ENCODE measurements around the gene SKP1. TPM values are rescaled to one million over a fixed set of nuclear protein-coding genes. Genes with fewer than 3 reads are reported as not detected.
"Not testable (repeated sequence)": the region's sequence is repeated elsewhere in the genome, so short reads cannot be mapped to it uniquely, and the experiment has no call there.

SKP1 gene
- polyA plus RNA-seq, 2 donors: 75.0 to 423 TPM

DNA sequence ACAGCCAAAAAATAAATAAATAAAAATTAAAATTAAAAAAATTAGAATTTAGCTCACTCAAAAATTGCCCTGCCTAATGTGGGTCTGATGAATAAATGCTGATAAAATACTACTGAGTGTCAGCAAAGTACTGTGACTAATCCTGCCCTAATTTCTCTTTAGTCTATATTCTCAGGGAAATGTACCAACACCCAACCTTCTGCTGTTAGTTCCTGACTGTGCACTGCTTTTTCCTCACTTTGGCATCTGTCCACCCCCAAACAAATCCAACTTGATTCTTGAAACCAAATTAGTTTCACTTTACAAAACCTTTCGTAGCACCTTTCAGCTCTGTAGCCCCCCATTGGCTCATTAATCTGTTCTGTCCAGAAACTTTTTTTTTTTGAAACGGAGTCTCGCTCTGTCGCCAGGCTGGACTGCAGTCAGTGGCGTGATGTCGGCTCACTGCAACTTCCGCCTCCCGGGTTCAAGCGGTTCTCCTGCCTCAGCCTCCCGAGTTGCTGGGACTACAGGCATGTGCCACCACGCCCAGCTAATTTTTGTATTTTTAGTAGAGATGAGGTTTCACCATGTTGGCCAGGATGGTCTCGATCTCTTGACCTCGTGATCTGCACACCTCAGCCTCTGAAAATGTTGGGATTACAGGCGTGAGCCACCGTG, 24.4 kb downstream of the SKP1 start:
- H3K36me3 ChIP-seq (ENCODE audit: control insufficient read depth in 2 of 2, insufficient read depth in 2 of 2, low read length in 1 of 2): peaks cover 8 to 13% of the 10 kb centered on the region in 2 donors
- 93 to 94% methylated on average over 15 of the region's 15 CpGs for WGBS, 2 donors
- not testable (repeated sequence) for H3K27ac ChIP-seq (ENCODE audit: low read depth in 2 of 2, low read length in 1 of 2); H3K9me3 ChIP-seq (ENCODE audit: control insufficient read depth in 2 of 2, insufficient read depth in 1 of 2, low read depth in 1 of 2, low read length in 1 of 2); H3K27me3 ChIP-seq (ENCODE audit: control insufficient read depth in 1 of 2, insufficient read depth in 2 of 2, low read length in 2 of 2); H3K4me1 ChIP-seq (ENCODE audit: control insufficient read depth in 2 of 2, insufficient read depth in 2 of 2, low read length in 1 of 2); H3K4me3 ChIP-seq (ENCODE audit: low read depth in 1 of 2, low read length in 2 of 2)

DNA sequence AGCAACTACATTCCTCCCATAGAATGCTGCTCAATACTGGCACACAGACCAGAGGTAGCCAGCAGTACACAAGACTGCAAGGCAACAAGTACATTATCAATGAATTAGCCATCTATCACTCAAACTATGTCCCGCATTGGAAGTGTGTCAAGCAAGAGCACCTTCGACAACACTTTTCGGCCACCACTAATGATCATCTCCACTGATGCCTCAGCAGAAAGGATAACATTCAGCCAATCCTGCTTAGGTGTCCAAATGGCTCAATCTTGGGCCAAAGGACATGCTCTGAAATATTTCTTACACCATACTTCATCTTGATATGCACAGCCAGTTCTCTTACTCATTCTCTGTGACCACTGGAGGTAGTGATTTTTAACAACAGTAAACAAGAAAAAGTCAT, 25.0 kb downstream of the SKP1 start:
- Histone ChIP-seq H3K36me3 (ENCODE audit: control insufficient read depth in 2 of 2, insufficient read depth in 2 of 2, low read length in 1 of 2) (peaks cover 11 to 13% of the 10 kb centered on the region in 2 donors), H3K27ac (ENCODE audit: low read depth in 2 of 2, low read length in 1 of 2) (peak overlapping the region in 1 of 2 donors; percentile 9), H3K9me3 (ENCODE audit: control insufficient read depth in 2 of 2, insufficient read depth in 1 of 2, low read depth in 1 of 2, low read length in 1 of 2) (no peaks in the 10 kb centered on the region), H3K4me1 (ENCODE audit: control insufficient read depth in 2 of 2, insufficient read depth in 2 of 2, low read length in 1 of 2) (peaks cover 0 to 2% of the 10 kb centered on the region in 2 donors), H3K27me3 (ENCODE audit: control insufficient read depth in 1 of 2, insufficient read depth in 2 of 2, low read length in 2 of 2) (no peaks in the 10 kb centered on the region), H3K4me3 (ENCODE audit: low read depth in 1 of 2, low read length in 2 of 2) (no peak overlapping the region)
- WGBS, 2 donors: 88 to 96% methylated on average over 3 of the region's 3 CpGs

DNA sequence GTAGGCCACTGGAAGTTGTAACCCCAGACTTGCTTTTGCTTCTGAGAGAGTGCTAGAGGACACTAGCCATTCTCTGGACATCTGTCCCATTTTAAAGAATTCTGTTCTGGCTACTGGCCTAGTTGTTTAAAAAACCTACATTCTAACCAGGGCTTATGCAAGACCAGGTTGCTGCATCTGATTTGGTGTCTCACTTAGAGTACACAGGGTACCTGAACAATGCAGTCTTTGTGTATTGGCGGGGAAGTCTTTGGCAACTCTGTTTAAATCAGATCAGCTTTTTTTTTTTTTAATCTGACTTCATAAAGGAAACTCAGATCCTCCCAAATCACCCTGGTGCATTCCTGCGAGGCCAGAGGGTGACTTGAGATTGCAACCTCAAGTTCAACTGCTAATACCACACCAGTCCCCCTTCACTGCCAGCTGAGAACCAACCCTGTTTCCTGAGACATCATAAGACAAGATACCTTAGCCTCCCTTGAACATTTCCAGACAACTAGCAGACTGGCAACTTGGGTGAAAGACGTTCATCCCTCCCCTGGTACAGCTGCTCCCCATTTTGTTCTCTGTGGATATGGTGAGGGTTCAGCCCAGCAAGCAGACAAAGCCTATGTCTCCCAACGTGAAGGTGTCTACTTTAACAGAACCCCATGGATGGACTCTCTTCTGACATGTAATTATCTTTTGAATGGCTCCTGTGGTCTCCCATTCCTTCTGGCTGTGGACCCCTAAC, 27.0 kb downstream of the SKP1 start:
- Histone ChIP-seq H3K4me1 (ENCODE audit: control insufficient read depth in 2 of 2, insufficient read depth in 2 of 2, low read length in 1 of 2) (peaks cover 0 to 2% of the 10 kb centered on the region in 2 donors), H3K36me3 (ENCODE audit: control insufficient read depth in 2 of 2, insufficient read depth in 2 of 2, low read length in 1 of 2) (peaks cover 18 to 23% of the 10 kb centered on the region in 2 donors), H3K27me3 (ENCODE audit: control insufficient read depth in 1 of 2, insufficient read depth in 2 of 2, low read length in 2 of 2) (no peaks in the 10 kb centered on the region), H3K27ac (ENCODE audit: low read depth in 2 of 2, low read length in 1 of 2) (no peak overlapping the region), H3K9me3 (ENCODE audit: control insufficient read depth in 2 of 2, insufficient read depth in 1 of 2, low read depth in 1 of 2, low read length in 1 of 2) (no peaks in the 10 kb centered on the region), H3K4me3 (ENCODE audit: low read depth in 1 of 2, low read length in 2 of 2) (no peak overlapping the region)
- 50 to 65% methylated on average over 4 of the region's 4 CpGs for WGBS, 2 donors

DNA sequence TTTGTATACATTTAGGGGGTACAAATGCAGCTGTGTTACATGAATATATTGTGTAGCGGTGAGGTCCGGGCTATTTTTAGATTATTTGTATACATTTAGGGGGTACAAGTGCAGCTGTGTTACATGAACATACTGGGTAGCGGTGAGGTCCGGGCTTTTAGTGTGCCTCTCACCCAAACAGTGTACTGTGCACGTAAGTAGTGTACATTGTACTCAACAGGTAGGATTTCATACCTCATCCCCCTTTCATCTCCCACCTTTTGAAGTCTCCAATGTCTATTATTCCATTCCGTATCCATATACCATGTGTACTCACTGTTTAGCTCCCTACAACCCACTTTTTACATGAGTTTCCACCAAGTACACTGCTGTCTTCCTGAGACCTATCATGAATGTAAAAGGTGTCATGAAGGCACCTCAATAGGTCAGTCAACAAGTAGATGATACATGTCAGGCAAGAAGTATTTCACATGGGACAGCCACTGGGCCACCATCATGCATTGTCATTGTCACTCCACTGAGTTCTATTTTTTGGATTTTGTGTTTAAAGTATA, 27.7 kb downstream of the SKP1 start:
- WGBS, 2 donors: 79 to 86% methylated on average over 6 of the region's 6 CpGs
- H3K36me3 ChIP-seq (ENCODE audit: control insufficient read depth in 2 of 2, insufficient read depth in 2 of 2, low read length in 1 of 2): peaks cover 18 to 28% of the 10 kb centered on the region in 2 donors
- no peak overlapping the region for H3K4me3 ChIP-seq (ENCODE audit: low read depth in 1 of 2, low read length in 2 of 2)
- H3K27ac ChIP-seq (ENCODE audit: low read depth in 2 of 2, low read length in 1 of 2): no peak overlapping the region
- peaks cover 0 to 2% of the 10 kb centered on the region in 2 donors for H3K4me1 ChIP-seq (ENCODE audit: control insufficient read depth in 2 of 2, insufficient read depth in 2 of 2, low read length in 1 of 2)
- H3K9me3 ChIP-seq (ENCODE audit: control insufficient read depth in 2 of 2, insufficient read depth in 1 of 2, low read depth in 1 of 2, low read length in 1 of 2): no peaks in the 10 kb centered on the region
- no peaks in the 10 kb centered on the region for H3K27me3 ChIP-seq (ENCODE audit: control insufficient read depth in 1 of 2, insufficient read depth in 2 of 2, low read length in 2 of 2)

DNA sequence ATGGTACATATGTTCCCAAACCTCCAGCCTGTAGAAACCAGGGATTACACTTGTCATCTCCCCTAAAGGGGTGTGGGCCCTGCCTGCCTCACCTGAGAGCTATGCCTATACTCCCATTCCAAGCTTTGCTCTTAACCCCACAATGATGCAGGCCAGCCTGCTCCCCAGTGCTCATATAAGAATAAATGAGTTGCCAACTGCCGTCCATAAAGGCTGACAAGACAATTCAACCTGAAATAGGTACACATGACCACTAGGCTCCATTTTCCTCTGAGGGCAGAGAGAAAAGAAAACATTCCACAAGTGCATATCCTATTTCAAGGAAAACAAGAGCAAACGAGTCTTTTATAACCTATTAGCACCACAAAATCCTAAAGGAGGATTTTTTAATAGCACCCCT, 28.4 kb downstream of the SKP1 start:
- Histone ChIP-seq H3K4me1 (ENCODE audit: control insufficient read depth in 2 of 2, insufficient read depth in 2 of 2, low read length in 1 of 2) (peaks cover 0 to 2% of the 10 kb centered on the region in 2 donors), H3K4me3 (ENCODE audit: low read depth in 1 of 2, low read length in 2 of 2) (no peak overlapping the region), H3K27ac (ENCODE audit: low read depth in 2 of 2, low read length in 1 of 2) (no peak overlapping the region), H3K36me3 (ENCODE audit: control insufficient read depth in 2 of 2, insufficient read depth in 2 of 2, low read length in 1 of 2) (peaks cover 14 to 31% of the 10 kb centered on the region in 2 donors), H3K27me3 (ENCODE audit: control insufficient read depth in 1 of 2, insufficient read depth in 2 of 2, low read length in 2 of 2) (no peaks in the 10 kb centered on the region), H3K9me3 (ENCODE audit: control insufficient read depth in 2 of 2, insufficient read depth in 1 of 2, low read depth in 1 of 2, low read length in 1 of 2) (no peaks in the 10 kb centered on the region)
- 41 to 60% methylated on average over 2 of the region's 2 CpGs for WGBS, 2 donors

DNA sequence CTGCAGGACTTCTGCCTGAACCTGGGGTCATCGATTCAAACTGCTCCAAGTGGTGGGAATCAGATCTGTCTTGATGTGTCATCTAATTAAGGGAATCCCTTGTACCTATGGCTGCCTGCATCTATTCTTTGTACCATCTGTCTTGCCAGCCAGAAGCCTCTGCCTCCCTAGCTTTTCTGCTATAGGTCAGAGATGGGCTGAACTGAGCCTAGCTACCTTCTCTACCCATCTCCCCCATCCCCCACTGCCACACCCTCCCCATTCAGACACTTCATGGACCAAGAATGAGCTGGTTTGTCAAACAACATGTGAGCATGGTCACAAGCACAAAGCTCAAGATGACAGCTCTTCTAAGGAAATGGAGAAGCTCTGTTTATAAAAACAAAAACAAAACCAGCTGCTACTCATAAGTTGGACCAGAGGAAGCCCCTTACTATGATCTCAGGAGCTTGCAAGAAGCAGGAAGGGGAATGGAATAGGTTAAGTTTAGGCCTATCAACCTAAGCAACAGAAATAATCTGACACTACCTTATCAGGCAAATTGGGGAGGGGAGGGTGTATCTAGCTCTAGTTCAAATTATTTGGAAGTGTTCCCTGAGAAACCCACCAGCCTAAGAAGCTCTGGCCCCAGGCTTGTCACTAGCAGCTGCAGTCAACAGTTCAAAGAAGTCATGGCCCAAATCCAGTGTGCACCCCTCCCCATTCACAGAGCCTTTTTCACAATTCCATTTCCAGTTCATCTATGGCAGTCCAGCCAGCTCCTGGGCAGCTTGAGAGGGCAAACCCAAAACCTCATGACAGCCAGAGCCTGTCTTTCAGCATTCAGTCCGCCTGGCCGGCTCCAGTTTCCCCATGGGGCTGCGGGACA, 29.9 kb downstream of the SKP1 start:
- 73 to 83% methylated on average over 4 of the region's 4 CpGs for WGBS, 2 donors
- no peaks in the 10 kb centered on the region for H3K9me3 ChIP-seq (ENCODE audit: control insufficient read depth in 2 of 2, insufficient read depth in 1 of 2, low read depth in 1 of 2, low read length in 1 of 2)
- no peak overlapping the region for H3K27ac ChIP-seq (ENCODE audit: low read depth in 2 of 2, low read length in 1 of 2)
- H3K36me3 ChIP-seq (ENCODE audit: control insufficient read depth in 2 of 2, insufficient read depth in 2 of 2, low read length in 1 of 2): peaks cover 13 to 40% of the 10 kb centered on the region in 2 donors
- no peak overlapping the region for H3K4me3 ChIP-seq (ENCODE audit: low read depth in 1 of 2, low read length in 2 of 2)
- peaks cover 0 to 2% of the 10 kb centered on the region in 2 donors for H3K4me1 ChIP-seq (ENCODE audit: control insufficient read depth in 2 of 2, insufficient read depth in 2 of 2, low read length in 1 of 2)
- no peaks in the 10 kb centered on the region for H3K27me3 ChIP-seq (ENCODE audit: control insufficient read depth in 1 of 2, insufficient read depth in 2 of 2, low read length in 2 of 2)

DNA sequence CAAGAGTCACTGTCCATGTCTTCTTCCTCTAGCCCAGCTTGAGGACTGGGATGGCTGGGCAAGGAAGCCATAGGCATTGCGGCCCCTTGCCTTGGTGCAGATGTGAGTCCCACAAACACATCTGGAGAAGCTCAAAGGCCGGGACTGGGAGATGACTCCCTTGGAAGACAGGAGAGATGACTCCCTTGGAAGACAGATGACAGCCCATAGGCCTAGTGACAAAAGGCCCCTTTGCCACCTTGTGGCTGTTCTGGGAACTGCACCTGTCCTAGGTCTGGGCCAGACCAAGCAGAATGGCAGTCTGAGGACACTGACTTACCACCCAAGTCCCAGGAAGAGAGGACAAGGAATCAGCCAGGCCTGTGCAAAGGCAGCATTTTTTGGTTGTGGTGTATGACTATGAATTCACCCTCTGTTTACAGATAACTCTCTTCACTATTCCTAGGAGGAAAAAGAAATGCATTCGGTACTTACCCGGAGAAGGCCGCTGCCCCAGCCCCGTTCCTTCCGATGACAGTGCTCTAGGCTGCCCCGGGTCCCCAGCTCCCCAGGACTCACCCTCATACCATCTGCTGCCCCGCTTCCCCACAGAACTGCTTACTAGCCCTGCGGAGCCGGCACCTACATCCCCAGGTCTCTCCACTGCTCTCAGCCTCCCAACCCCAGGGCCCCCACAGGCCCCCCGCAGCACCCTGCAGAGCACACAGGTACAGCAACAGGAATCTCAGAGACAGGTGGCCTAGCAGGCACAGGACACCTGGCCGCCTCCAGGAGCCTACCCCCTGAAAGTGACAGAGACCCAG, 30.8 kb downstream of the SKP1 start:
- Histone ChIP-seq H3K4me1 (ENCODE audit: control insufficient read depth in 2 of 2, insufficient read depth in 2 of 2, low read length in 1 of 2) (peaks cover 0 to 2% of the 10 kb centered on the region in 2 donors), H3K36me3 (ENCODE audit: control insufficient read depth in 2 of 2, insufficient read depth in 2 of 2, low read length in 1 of 2) (peaks cover 11 to 37% of the 10 kb centered on the region in 2 donors), H3K4me3 (ENCODE audit: low read depth in 1 of 2, low read length in 2 of 2) (no peak overlapping the region), H3K27ac (ENCODE audit: low read depth in 2 of 2, low read length in 1 of 2) (no peak overlapping the region), H3K9me3 (ENCODE audit: control insufficient read depth in 2 of 2, insufficient read depth in 1 of 2, low read depth in 1 of 2, low read length in 1 of 2) (no peaks in the 10 kb centered on the region), H3K27me3 (ENCODE audit: control insufficient read depth in 1 of 2, insufficient read depth in 2 of 2, low read length in 2 of 2) (no peaks in the 10 kb centered on the region)
- 84 to 85% methylated on average over 11 to 13 of the region's 13 CpGs for WGBS, 2 donors

DNA sequence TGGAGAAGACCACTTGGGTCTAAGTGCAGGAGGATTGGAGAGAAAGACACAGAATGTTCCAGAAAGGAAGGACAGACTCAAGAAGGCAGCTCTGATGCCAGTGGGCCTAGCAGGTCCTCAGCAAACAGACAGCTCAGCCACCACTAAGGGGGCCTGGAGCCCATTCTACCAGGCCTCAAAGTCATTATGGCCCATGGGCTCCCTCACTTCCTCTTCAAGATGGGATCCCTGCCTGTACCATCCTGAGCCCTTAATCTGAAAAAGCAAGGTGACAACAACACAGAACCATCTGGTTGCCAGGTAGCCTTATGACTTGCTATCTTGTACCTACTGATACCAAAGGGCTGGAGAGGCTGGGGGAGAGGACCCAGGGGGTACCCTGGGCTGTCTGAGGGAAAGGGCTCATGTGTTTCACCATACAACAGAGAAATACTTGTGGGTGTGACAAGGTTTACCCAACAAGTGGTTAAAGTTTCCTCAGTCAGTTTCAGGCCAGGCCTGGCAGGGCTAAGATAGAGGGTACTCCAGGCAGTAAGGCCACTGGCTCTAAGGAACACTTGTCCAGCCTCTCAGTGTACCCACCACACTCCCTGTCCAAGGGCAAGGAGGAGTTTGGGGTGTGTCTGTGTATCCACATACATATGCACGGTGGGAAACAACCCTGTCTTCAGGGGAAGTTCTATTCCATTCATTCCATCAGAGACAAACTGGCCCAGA, 31.6 kb downstream of the SKP1 start:
- no peak overlapping the region for H3K4me3 ChIP-seq (ENCODE audit: low read depth in 1 of 2, low read length in 2 of 2)
- H3K4me1 ChIP-seq (ENCODE audit: control insufficient read depth in 2 of 2, insufficient read depth in 2 of 2, low read length in 1 of 2): peaks cover 0 to 2% of the 10 kb centered on the region in 2 donors
- 44 to 45% methylated on average over 1 of the region's 1 CpG for WGBS, 2 donors
- H3K9me3 ChIP-seq (ENCODE audit: control insufficient read depth in 2 of 2, insufficient read depth in 1 of 2, low read depth in 1 of 2, low read length in 1 of 2): no peaks in the 10 kb centered on the region
- H3K36me3 ChIP-seq (ENCODE audit: control insufficient read depth in 2 of 2, insufficient read depth in 2 of 2, low read length in 1 of 2): peaks cover 11 to 38% of the 10 kb centered on the region in 2 donors
- no peaks in the 10 kb centered on the region for H3K27me3 ChIP-seq (ENCODE audit: control insufficient read depth in 1 of 2, insufficient read depth in 2 of 2, low read length in 2 of 2)
- H3K27ac ChIP-seq (ENCODE audit: low read depth in 2 of 2, low read length in 1 of 2): no peak overlapping the region
